Panc1 (cell line): Measurements from ENCODE around the gene CYP2R1. TPM values are rescaled to one million over a fixed set of nuclear protein-coding genes. Genes with fewer than 3 reads are reported as not detected.
A peak's percentile ranks its signal among the peaks of the same experiment; 100 is the strongest.

ENCODE experiments used
- ATAC-seq: fragments of 200-7000 bp; cut with Tn5 transposase; 2 replicates; pipeline ENCODE4 v1.9.1; 2020; ENCODE audit warnings: mild to moderate bottlenecking, moderate library complexity
- Bru-seq: library from RNA; stranded (reverse); fragments of 400-500 nt; gene quantifications from one replicate; lab custom pipeline; 2021; lab: Mats Ljungman, UMichigan
- BruChase-seq, 2 experiments: library from RNA; stranded (reverse); fragments of 400-500 nt; gene quantifications; one replicate each; lab custom pipeline; 2021; lab: Mats Ljungman, UMichigan
- BruUV-seq: library from RNA; stranded (reverse); fragments of 400-500 nt; replicated peaks from 2 replicates; lab custom pipeline; 2021; lab: Mats Ljungman, UMichigan
- CTCF ChIA-PET: fragments of 300-600 bp; sonication (Branson Sonifier 250); formaldehyde crosslinking; loops from one replicate; lab custom pipeline; 2022; ENCODE audit warnings: antibody characterized with exemption; lab: Charles Lee
- POLR2A ChIA-PET: fragments of 300-600 bp; sonication (Branson Sonifier 250); formaldehyde crosslinking; loops from one replicate; lab custom pipeline; 2022; ENCODE audit warnings: antibody characterized with exemption; lab: Charles Lee
- DNase-seq: peaks from one replicate; pipeline ENCODE4 v3.0.0-alpha.2; 2010; ENCODE audit warnings: low read depth, low spot score
- H3K27ac ChIP-seq: 2 replicates; pipeline ENCODE4 v1.5.1; 2011; ENCODE audit warnings: mild to moderate bottlenecking, low read length, inconsistent platforms
- H3K27me3 ChIP-seq: fragments of 200-500 bp; sonication (Bioruptor generic); 2 replicates; pipeline ENCODE4 v1.6.0; 2014; ENCODE audit warnings: low read length, inconsistent platforms; ENCODE audit not compliant: control insufficient read depth, insufficient read depth
- H3K36me3 ChIP-seq: fragments of 200-500 bp; sonication (Bioruptor generic); 2 replicates; pipeline ENCODE4 v1.5.1; 2014; ENCODE audit warnings: inconsistent platforms, mild to moderate bottlenecking, low read length, moderate library complexity; ENCODE audit not compliant: control insufficient read depth, insufficient read depth
- H3K4me1 ChIP-seq: 2 replicates; pipeline ENCODE4 v1.5.1; 2011; ENCODE audit warnings: inconsistent platforms, mild to moderate bottlenecking, low read length, moderate library complexity; ENCODE audit not compliant: control insufficient read depth, insufficient read depth
- H3K4me3 ChIP-seq, 2 experiments: 2 replicates each; pipeline ENCODE4 v1.5.1; 2011 to 2012; ENCODE audit warnings: low read depth in 2 of 2, low read length in 2 of 2, mild to moderate bottlenecking in 2 of 2, inconsistent platforms in 1 of 2, moderate library complexity in 1 of 2
- H3K9me3 ChIP-seq: fragments of 200-500 bp; sonication (Bioruptor generic); 2 replicates; pipeline ENCODE4 v1.5.1; 2014; ENCODE audit warnings: low read depth, mild to moderate bottlenecking, inconsistent platforms, low read length, moderate library complexity; ENCODE audit not compliant: control insufficient read depth, insufficient read depth
- CTCF ChIP-seq: fragments of 450-650 bp; IDR thresholded peaks from 2 replicates; pipeline ENCODE4 v1.5.1; 2017; ENCODE audit warnings: mild to moderate bottlenecking
- POLR2AphosphoS5 ChIP-seq: IDR thresholded peaks from 2 replicates; pipeline ENCODE4 v1.6.1; 2012; ENCODE audit warnings: mild to moderate bottlenecking, low read depth, low read length, moderate library complexity
- SIN3A ChIP-seq: IDR thresholded peaks from 2 replicates; pipeline ENCODE4 v1.6.1; 2012; ENCODE audit warnings: low read depth, mild to moderate bottlenecking, low read length, moderate library complexity, borderline replicate concordance; ENCODE audit not compliant: insufficient read depth
- TCF7L2 ChIP-seq: IDR thresholded peaks from 2 replicates; pipeline ENCODE4 v1.6.1; 2011; ENCODE audit warnings: mild to moderate bottlenecking, low read depth, low read length, inconsistent platforms
- in situ Hi-C: cut with HindIII; loops from 2 replicates; pipeline ENCODE4 v1.10.0; 2016; ENCODE audit warnings: low sequenced_read_pairs, low pct_unique_long_range_greater_than_20kb
- intact Hi-C: fragments of 100-400 bp; cut with micrococcal nuclease; formaldehyde crosslinking; loops from one replicate; pipeline ENCODE4 v1.10.0; 2022; ENCODE audit not compliant: unreplicated experiment
- long read RNA-seq: library from polyadenylated mRNA; unstranded; transcript quantifications from one replicate; pipeline ENCODE4 v2.0.0, GENCODE V29; 2021; ENCODE audit not compliant: unreplicated experiment
- polyA plus RNA-seq: library from polyadenylated mRNA; unstranded; fragments of >200 nt; gene quantifications from one replicate; pipeline ENCODE4 v1.2.1, GENCODE V29; 2012; ENCODE audit warnings: missing spikeins; ENCODE audit not compliant: insufficient read length
- total RNA-seq: library from RNA; stranded (reverse); gene quantifications from one replicate; pipeline ENCODE4 v1.2.1, GENCODE V29; 2021; ENCODE audit not compliant: unreplicated experiment
- TF ChIP-seq, protein P1 (sequence below), 2 experiments: IDR thresholded peaks; 2 replicates each; pipeline ENCODE4 v1.6.1; 2011 to 2012; ENCODE audit warnings: low read depth in 2 of 2, control low read depth in 1 of 2, low read length in 1 of 2, mild to moderate bottlenecking in 1 of 2, moderate library complexity in 1 of 2; ENCODE audit not compliant: insufficient read depth in 1 of 2

CYP2R1 gene, protein sequence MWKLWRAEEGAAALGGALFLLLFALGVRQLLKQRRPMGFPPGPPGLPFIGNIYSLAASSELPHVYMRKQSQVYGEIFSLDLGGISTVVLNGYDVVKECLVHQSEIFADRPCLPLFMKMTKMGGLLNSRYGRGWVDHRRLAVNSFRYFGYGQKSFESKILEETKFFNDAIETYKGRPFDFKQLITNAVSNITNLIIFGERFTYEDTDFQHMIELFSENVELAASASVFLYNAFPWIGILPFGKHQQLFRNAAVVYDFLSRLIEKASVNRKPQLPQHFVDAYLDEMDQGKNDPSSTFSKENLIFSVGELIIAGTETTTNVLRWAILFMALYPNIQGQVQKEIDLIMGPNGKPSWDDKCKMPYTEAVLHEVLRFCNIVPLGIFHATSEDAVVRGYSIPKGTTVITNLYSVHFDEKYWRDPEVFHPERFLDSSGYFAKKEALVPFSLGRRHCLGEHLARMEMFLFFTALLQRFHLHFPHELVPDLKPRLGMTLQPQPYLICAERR
- 11.2 TPM for total RNA-seq
- 8.5 TPM for polyA plus RNA-seq
- percentile 61 among the genes with signal in this experiment for Bru-seq, nascent RNA
- percentile 82 among the genes with signal in this experiment for BruChase-seq, experiment 1, labeled RNA remaining after a 2-hour chase
- BruChase-seq, experiment 2, labeled RNA remaining after a 6-hour chase = percentile 62 among the genes with signal in this experiment
- long read RNA-seq, partial matches to known transcripts = 3 of 16 reads
- long read RNA-seq, other reads (novel, unspliced or antisense) = 10 of 16 reads

DNA sequence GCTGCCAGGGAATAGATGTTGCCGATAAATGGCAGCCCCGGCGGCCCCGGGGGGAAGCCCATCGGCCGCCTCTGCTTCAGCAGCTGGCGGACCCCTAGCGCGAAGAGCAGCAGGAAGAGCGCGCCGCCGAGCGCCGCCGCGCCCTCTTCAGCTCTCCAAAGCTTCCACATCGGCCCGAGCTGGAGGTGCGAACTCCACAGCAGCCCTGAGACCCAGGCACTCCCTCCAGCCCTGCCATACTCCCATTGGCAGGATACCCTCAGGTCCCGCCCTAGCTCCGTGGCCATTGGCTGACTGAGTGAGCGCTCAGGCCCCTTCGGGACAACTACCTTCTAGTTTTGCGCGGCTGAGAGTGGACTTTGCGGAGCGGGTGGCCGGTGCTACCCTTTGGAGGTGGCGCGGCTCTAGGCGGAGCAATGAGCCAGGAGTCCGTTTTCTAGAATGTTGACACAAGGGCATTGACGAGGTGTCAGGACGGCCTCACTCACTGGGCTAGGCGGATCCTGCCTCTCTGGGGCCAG, at the start of gene CYP2R1:
TSS of gene CYP2R1 (minus strand) at position 196 of the 521 bp plus-strand sequence. CDS start at position 170, 26 bp downstream.
- TF ChIP-seq CTCF (no peak; the same call in 1 of the 2 replicates), SIN3A (0 out of 2 replicates have a peak, but pooled peaks have one; percentile 35)
- peaks cover 5% of the 10 kb centered on the region for H3K4me1 ChIP-seq
- H3K4me3 ChIP-seq = peak within 1 kb of the TSS; percentile 68 to 89
- H3K27me3 ChIP-seq = no peaks in the 10 kb centered on the region
- ChIA-PET POLR2A (interaction anchor here (0.6 to 1.1 kb wide), 2 partner anchors 11 to 50 kb away, joined by 3 to 4 read pairs; no protein-coding TSS in a partner anchor), CTCF (interaction anchor here (0.5 to 1.4 kb wide), 3 partner anchors 14 to 102 kb away, joined by 3 to 10 read pairs (median 5); no protein-coding TSS in a partner anchor)
- no TSS peak for BruUV-seq
- peak within 1 kb of the TSS; percentile 92 for H3K27ac ChIP-seq
- peak; percentile 96 for DNase-seq
- no peaks in the 10 kb centered on the region for H3K9me3 ChIP-seq
- H3K36me3 ChIP-seq = no peaks in the 10 kb centered on the region
- intact Hi-C loops = loop anchor here (5.0 to 10.0 kb wide), 2 partner anchors 247 to 370 kb away; partner anchors contain the start of genes PDE3B and PSMA1
- peak; percentile 99 for ATAC-seq
- in situ Hi-C loops = no loop called here

GRCh38 chr11:14938936-14939335, 46.9 kb upstream of the CYP2R1 start:
- CTCF ChIA-PET = no interaction called here
- ATAC-seq (no peak), DNase-seq (no peak)
- Histone ChIP-seq H3K27ac (no peak overlapping the region), H3K9me3 (no peaks in the 10 kb centered on the region), H3K4me3 (no peak overlapping the region), H3K4me1 (no peaks in the 10 kb centered on the region), H3K27me3 (no peaks in the 10 kb centered on the region; the same call in 1 of the 2 replicates), H3K36me3 (no peaks in the 10 kb centered on the region)
- intact Hi-C loops = no loop called here
- in situ Hi-C loops = no loop called here
- TF ChIP-seq TCF7L2 = no peak
- TF ChIP-seq CTCF = no peak
- TF ChIP-seq SIN3A = no peak
- TF ChIP-seq, protein P1, sequence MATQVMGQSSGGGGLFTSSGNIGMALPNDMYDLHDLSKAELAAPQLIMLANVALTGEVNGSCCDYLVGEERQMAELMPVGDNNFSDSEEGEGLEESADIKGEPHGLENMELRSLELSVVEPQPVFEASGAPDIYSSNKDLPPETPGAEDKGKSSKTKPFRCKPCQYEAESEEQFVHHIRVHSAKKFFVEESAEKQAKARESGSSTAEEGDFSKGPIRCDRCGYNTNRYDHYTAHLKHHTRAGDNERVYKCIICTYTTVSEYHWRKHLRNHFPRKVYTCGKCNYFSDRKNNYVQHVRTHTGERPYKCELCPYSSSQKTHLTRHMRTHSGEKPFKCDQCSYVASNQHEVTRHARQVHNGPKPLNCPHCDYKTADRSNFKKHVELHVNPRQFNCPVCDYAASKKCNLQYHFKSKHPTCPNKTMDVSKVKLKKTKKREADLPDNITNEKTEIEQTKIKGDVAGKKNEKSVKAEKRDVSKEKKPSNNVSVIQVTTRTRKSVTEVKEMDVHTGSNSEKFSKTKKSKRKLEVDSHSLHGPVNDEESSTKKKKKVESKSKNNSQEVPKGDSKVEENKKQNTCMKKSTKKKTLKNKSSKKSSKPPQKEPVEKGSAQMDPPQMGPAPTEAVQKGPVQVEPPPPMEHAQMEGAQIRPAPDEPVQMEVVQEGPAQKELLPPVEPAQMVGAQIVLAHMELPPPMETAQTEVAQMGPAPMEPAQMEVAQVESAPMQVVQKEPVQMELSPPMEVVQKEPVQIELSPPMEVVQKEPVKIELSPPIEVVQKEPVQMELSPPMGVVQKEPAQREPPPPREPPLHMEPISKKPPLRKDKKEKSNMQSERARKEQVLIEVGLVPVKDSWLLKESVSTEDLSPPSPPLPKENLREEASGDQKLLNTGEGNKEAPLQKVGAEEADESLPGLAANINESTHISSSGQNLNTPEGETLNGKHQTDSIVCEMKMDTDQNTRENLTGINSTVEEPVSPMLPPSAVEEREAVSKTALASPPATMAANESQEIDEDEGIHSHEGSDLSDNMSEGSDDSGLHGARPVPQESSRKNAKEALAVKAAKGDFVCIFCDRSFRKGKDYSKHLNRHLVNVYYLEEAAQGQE (IDR thresholded peaks at IDR 0.05; ENCODE audit: insufficient read depth in 1 of 2, low read depth in 2 of 2, low read length in 1 of 2) = no peak
- no peak for TF ChIP-seq POLR2AphosphoS5
- POLR2A ChIA-PET = interaction anchor here (0.7 kb wide), 1 partner anchor 18 kb away, joined by 5 read pairs; no protein-coding TSS in a partner anchor
- BruUV-seq = no TSS peak
